ENCODE data around the gene NKX1-2. TPM values are rescaled to one million over a fixed set of nuclear protein-coding genes. Genes with fewer than 3 reads are reported as not detected.

NKX1-2 gene
- total RNA-seq, 1 experiment from 2014 or later = 3.4 TPM

DNA sequence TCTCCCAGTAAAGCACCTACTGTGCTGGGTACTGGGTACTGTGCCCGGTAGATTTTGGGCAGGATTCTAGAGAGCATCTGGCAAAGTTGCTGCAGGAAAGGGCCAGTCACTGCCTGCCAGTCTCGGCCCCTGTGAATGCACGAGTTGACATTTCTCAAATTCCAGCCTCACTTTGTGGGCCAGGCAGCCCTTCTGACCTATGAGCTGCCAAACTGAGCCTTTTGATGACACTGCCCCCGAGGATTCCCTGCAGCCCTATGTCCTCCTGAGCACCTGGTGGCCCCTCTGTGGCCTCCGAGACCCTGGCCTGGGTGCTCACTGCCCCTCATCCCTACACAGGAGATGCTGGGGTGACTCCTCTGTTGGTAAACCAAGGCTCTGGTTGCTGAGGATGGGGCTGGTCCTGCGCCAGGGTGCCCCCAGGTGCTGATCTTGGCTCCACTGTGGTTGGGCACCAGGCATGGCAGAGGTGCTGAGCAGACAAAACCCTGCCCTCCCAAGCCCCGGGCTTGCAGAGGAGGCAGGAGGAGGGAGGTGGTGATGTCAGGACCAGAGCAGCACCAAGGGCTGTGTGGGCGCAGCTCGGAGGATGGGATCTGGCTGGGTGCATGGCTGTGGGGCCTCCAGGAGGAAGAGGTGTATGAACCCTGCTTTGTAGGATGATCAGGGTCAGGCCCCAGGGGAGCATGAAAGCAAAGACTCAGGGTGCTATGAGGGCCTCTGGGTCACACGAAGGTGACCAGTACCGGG is 28.0 kb upstream of the NKX1-2 start:
- RAD21 ChIA-PET (ENCODE audit: low non-redundant PET in 1 of 2, low total read pairs in 2 of 2, uncharacterized antibody in 2 of 2, unreplicated experiment in 2 of 2) = no interaction called here
- CTCF ChIA-PET = no interaction called here

More for the DNA sequence above, 28.0 kb upstream of the NKX1-2 start:
- POLR2A ChIA-PET = no interaction called here
- ATAC-seq (no peak), DNase-seq (ENCODE audit: low read depth, low spot score) (no peak)
- no peak overlapping the region for H2AFZ ChIP-seq (ENCODE audit: low read depth, low read length, poor library complexity, severe bottlenecking)
- H3K9ac ChIP-seq (ENCODE audit: low read length) = no peak overlapping the region
- H4K20me1 ChIP-seq (ENCODE audit: insufficient read depth) = no peaks in the 10 kb centered on the region
- peaks cover 3 to 7% of the 10 kb centered on the region in 2 experiments; a peak in 2 of 4 replicates for H3K4me1 ChIP-seq (ENCODE audit: control insufficient read depth in 1 of 2, insufficient read depth in 2 of 2, low read length in 2 of 2)
- intact Hi-C loops (cut with micrococcal nuclease) = no loop called here
- H3K4me3 ChIP-seq (replicated peaks in 1 of 2; ENCODE audit: low read depth in 1 of 2, low read length in 2 of 2) = no peak overlapping the region
- no peak overlapping the region for H3K27ac ChIP-seq (ENCODE audit: low read depth, low read length)
- no peaks in the 10 kb centered on the region for H3K9me3 ChIP-seq (ENCODE audit: control insufficient read depth in 1 of 2, insufficient read depth in 1 of 2, low read depth in 1 of 2, low read length in 2 of 2)
- no peaks in the 10 kb centered on the region for H3K27me3 ChIP-seq (ENCODE audit: insufficient read depth, low read length)
- H3K4me2 ChIP-seq (ENCODE audit: low read length) = no peak overlapping the region
- no peaks in the 10 kb centered on the region for H3K79me2 ChIP-seq (ENCODE audit: insufficient read depth, low read length)
- no TSS peak for BruUV-seq (replicated peaks)
- TF ChIP-seq RAD21 (IDR thresholded peaks at IDR 0.05; ENCODE audit: low read depth) (no peak), CBX3 (IDR thresholded peaks at IDR 0.05; ENCODE audit: low read depth) (no peak), YY1 (IDR thresholded peaks at IDR 0.05; ENCODE audit: extremely low read depth, insufficient replicate concordance, low read depth, low read length) (no peak), SP1 (IDR thresholded peaks at IDR 0.05; ENCODE audit: low read depth) (no peak), ELF1 (IDR thresholded peaks at IDR 0.05; ENCODE audit: borderline replicate concordance, low read depth) (no peak), ZFX (IDR thresholded peaks at IDR 0.05) (no peak), SIN3A (IDR thresholded peaks at IDR 0.05; ENCODE audit: low read depth) (no peak), CEBPB (IDR thresholded peaks at IDR 0.05; ENCODE audit: low read depth) (no peak), ZNF274 (IDR thresholded peaks at IDR 0.05; ENCODE audit: low read depth, low read length) (no peak), POLR2AphosphoS5 (IDR thresholded peaks at IDR 0.05; ENCODE audit: low read depth, low read length) (no peak), MAX (IDR thresholded peaks at IDR 0.05) (no peak)
- TF ChIP-seq, protein P1, sequence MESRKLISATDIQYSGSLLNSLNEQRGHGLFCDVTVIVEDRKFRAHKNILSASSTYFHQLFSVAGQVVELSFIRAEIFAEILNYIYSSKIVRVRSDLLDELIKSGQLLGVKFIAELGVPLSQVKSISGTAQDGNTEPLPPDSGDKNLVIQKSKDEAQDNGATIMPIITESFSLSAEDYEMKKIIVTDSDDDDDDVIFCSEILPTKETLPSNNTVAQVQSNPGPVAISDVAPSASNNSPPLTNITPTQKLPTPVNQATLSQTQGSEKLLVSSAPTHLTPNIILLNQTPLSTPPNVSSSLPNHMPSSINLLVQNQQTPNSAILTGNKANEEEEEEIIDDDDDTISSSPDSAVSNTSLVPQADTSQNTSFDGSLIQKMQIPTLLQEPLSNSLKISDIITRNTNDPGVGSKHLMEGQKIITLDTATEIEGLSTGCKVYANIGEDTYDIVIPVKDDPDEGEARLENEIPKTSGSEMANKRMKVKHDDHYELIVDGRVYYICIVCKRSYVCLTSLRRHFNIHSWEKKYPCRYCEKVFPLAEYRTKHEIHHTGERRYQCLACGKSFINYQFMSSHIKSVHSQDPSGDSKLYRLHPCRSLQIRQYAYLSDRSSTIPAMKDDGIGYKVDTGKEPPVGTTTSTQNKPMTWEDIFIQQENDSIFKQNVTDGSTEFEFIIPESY (IDR thresholded peaks at IDR 0.05; ENCODE audit: extremely low read depth, insufficient replicate concordance, low read length) = no peak
- no peaks in the 10 kb centered on the region for H3K9me2 ChIP-seq (ENCODE audit: insufficient read depth)
- H3K36me3 ChIP-seq (ENCODE audit: control insufficient read depth in 1 of 2, insufficient read depth in 2 of 2, low read length in 2 of 2) = no peaks in the 10 kb centered on the region
